HepG2 (cell line): ENCODE results near the gene MS4A14. TPM values are rescaled to one million over a fixed set of nuclear protein-coding genes. Genes with fewer than 3 reads are reported as not detected.

ENCODE experiments used
- ATAC-seq: fragments of 200-7000 bp; cut with Tn5 transposase; 3 replicates; pipeline ENCODE4 v1.9.1; 2020; ENCODE audit warnings: mild to moderate bottlenecking, moderate library complexity
- BruUV-seq: library from RNA; stranded (reverse); fragments of 400-500 nt; replicated peaks from 2 replicates; lab custom pipeline; 2021; lab: Mats Ljungman, UMichigan
- CTCF ChIA-PET: fragments of 300-600 bp; formaldehyde crosslinking; extraction: SDS; loops from one replicate; lab custom pipeline; 2021; ENCODE audit warnings: low total read pairs, inconsistent platforms, low intra/inter-chr PET ratio; lab: Yijun Ruan, JAX
- POLR2A ChIA-PET: fragments of 350-600 bp; sonication (Branson Sonifier 250); formaldehyde crosslinking; loops from one replicate; lab custom pipeline; 2020; ENCODE audit warnings: antibody characterized with exemption, inconsistent platforms; lab: Yijun Ruan, JAX
- DNase-seq: peaks from one replicate; pipeline ENCODE4 v3.0.0-alpha.2; 2015; ENCODE audit warnings: low spot score
- FAIRE-seq: peaks from 3 replicates; lab custom pipeline; 2011; peaks lifted over from hg19 to GRCh38; lab: Jason Lieb, UNC
- H2AFZ ChIP-seq: one replicate; pipeline ENCODE4 v1.6.1; 2011; ENCODE audit warnings: low read length, inconsistent platforms
- H3K27ac ChIP-seq: fragments of 300-600 bp; 3 replicates; pipeline ENCODE4 v1.8.0; 2011; ENCODE audit warnings: mixed run types, mild to moderate bottlenecking, mixed read lengths, low read length, inconsistent platforms; ENCODE audit not compliant: insufficient read depth; ENCODE audit errors: extremely low read length
- H3K27me3 ChIP-seq, 2 experiments: fragments of 200-600 bp in 1 of 2; 2 replicates in 1 of 2; 3 replicates in 1 of 2; pipeline versions ENCODE4 v1.6.0 to v1.8.0; 2011; ENCODE audit warnings: low read length in 2 of 2, mild to moderate bottlenecking in 2 of 2, moderate library complexity in 2 of 2, inconsistent platforms in 1 of 2; ENCODE audit not compliant: insufficient read depth in 2 of 2, control insufficient read depth in 1 of 2
- H3K36me3 ChIP-seq, 2 experiments: fragments of 200-600 bp in 1 of 2; replicated peaks in 1 of 2; 2 replicates in 1 of 2; 3 replicates in 1 of 2; pipeline versions ENCODE4 v1.5.1 to v1.8.0; 2011; ENCODE audit warnings: low read length in 2 of 2, inconsistent platforms in 1 of 2; ENCODE audit not compliant: insufficient read depth in 2 of 2, control insufficient read depth in 1 of 2
- H3K4me1 ChIP-seq: 2 replicates; pipeline ENCODE4 v1.5.1; 2012; ENCODE audit warnings: low read length, inconsistent platforms; ENCODE audit not compliant: insufficient read depth
- H3K4me2 ChIP-seq: 2 replicates; pipeline ENCODE4 v1.6.0; 2011; ENCODE audit warnings: low read depth, low read length, inconsistent platforms
- H3K4me3 ChIP-seq, 3 experiments: fragments of 200-600 bp in 1 of 3; sonication (generic), shearing (Covaris generic) in 1 of 3; replicated peaks in 1 of 3; 2 replicates each; pipeline ENCODE4 v1.5.1; 2011 to 2016; ENCODE audit warnings: low read length in 3 of 3, inconsistent platforms in 2 of 3, low read depth in 2 of 3, mild to moderate bottlenecking in 2 of 3, control low read depth in 1 of 3, mixed read lengths in 1 of 3; ENCODE audit not compliant: insufficient read depth in 1 of 3
- H3K79me2 ChIP-seq: one replicate; pipeline ENCODE4 v1.6.1; 2011; ENCODE audit warnings: low read length, inconsistent platforms; ENCODE audit not compliant: insufficient read depth
- H3K9ac ChIP-seq: 2 replicates; pipeline ENCODE4 v1.6.0; 2011; ENCODE audit warnings: mild to moderate bottlenecking, low read depth, low read length, inconsistent platforms; ENCODE audit not compliant: insufficient read depth
- H3K9me3 ChIP-seq: 2 replicates; pipeline ENCODE4 v1.5.1; 2012; ENCODE audit warnings: mild to moderate bottlenecking, low read length
- H4K20me1 ChIP-seq: 2 replicates; pipeline ENCODE4 v1.6.0; 2011; ENCODE audit warnings: inconsistent platforms, mild to moderate bottlenecking, low read length, moderate library complexity; ENCODE audit not compliant: insufficient read depth
- EZH2 ChIP-seq: conservative IDR thresholded peaks from 2 replicates; pipeline ENCODE4 v1.6.1; 2012; ENCODE audit warnings: mild to moderate bottlenecking, low read depth, low read length, moderate library complexity
- HHEX ChIP-seq: IDR thresholded peaks from 2 replicates; pipeline ENCODE4 v1.6.1; 2016; ENCODE audit warnings: control low read depth
- HIVEP1 ChIP-seq: sonication (generic); formaldehyde crosslinking; IDR thresholded peaks from 2 replicates; pipeline ENCODE4 v1.4.0; 2020; ENCODE audit warnings: mild to moderate bottlenecking, missing genetic modification reagents
- HMG20A ChIP-seq: IDR thresholded peaks from 2 replicates; pipeline ENCODE4 v1.6.1; 2016; ENCODE audit warnings: borderline replicate concordance
- HNRNPUL1 ChIP-seq: fragments of 200-400 bp; formaldehyde crosslinking; IDR thresholded peaks from 2 replicates; pipeline ENCODE4 v1.6.1; 2017; ENCODE audit warnings: low read depth, mild to moderate bottlenecking, low read length, moderate library complexity
- JDP2 ChIP-seq: sonication (generic); formaldehyde crosslinking; IDR thresholded peaks from 2 replicates; pipeline ENCODE4 v1.8.1; 2022; ENCODE audit warnings: missing genetic modification reagents, borderline replicate concordance
- MBNL3 ChIP-seq: fragments of 250-450 bp; sonication (Bioruptor Pico); conservative IDR thresholded peaks from 2 replicates; pipeline ENCODE4 v1.8.0; 2022; ENCODE audit warnings: mild to moderate bottlenecking, inconsistent platforms
- NR2F1 ChIP-seq, 2 experiments: fragments of 450-650 bp in 1 of 2; formaldehyde crosslinking in 1 of 2; IDR thresholded peaks; 2 replicates each; pipeline versions ENCODE4 v1.5.0 to v1.6.1; 2016 to 2020; ENCODE audit warnings: mild to moderate bottlenecking in 1 of 2, missing compliant biosample characterization in 1 of 2, missing genetic modification reagents in 1 of 2, moderate library complexity in 1 of 2
- SIN3B ChIP-seq: fragments of 150-350 bp; IDR thresholded peaks from 2 replicates; pipeline ENCODE4 v1.6.1; 2014; ENCODE audit warnings: low read length
- SOX13 ChIP-seq, 3 experiments: fragments of 450-650 bp in 1 of 3; sonication (generic) in 1 of 3; formaldehyde crosslinking in 1 of 3; IDR thresholded peaks in 2 of 3; conservative IDR thresholded peaks in 1 of 3; 2 replicates each; pipeline versions ENCODE4 v1.5.0 to v1.6.1; 2016 to 2020; ENCODE audit warnings: antibody characterized with exemption in 1 of 3, mild to moderate bottlenecking in 1 of 3, missing compliant biosample characterization in 1 of 3, missing genetic modification reagents in 1 of 3, moderate library complexity in 1 of 3
- XRCC5 ChIP-seq: fragments of 200-400 bp; formaldehyde crosslinking; optimal IDR thresholded peaks from 2 replicates; pipeline ENCODE3; 2017; ENCODE audit warnings: mild to moderate bottlenecking, low read length
- ZBTB38 ChIP-seq: sonication (generic); formaldehyde crosslinking; IDR thresholded peaks from 2 replicates; pipeline ENCODE4 v1.5.1; 2020; ENCODE audit warnings: mild to moderate bottlenecking, missing genetic modification reagents
- ZNF256 ChIP-seq: sonication (generic); formaldehyde crosslinking; conservative IDR thresholded peaks from 2 replicates; pipeline ENCODE4 v1.4.0; 2020; ENCODE audit warnings: missing genetic modification reagents
- ZNF790 ChIP-seq: sonication (generic); formaldehyde crosslinking; IDR thresholded peaks from 2 replicates; pipeline ENCODE4 v1.8.0; 2022; ENCODE audit warnings: missing genetic modification reagents, mild to moderate bottlenecking, borderline replicate concordance
- in situ Hi-C: cut with HindIII; loops from 2 replicates; pipeline ENCODE4 v1.10.0; 2017; ENCODE audit warnings: low pct_unique_long_range_greater_than_20kb; ENCODE audit not compliant: extremely low pct_ligation_motif_present
- intact Hi-C: fragments of 100-400 bp; cut with micrococcal nuclease; formaldehyde crosslinking; loops from one replicate; pipeline ENCODE4 v1.10.0; 2022; ENCODE audit not compliant: unreplicated experiment
- polyA plus RNA-seq, 8 experiments: library from polyadenylated mRNA; depleted of rRNA in 3 of 8; stranded (reverse) in 7 of 8; unstranded in 1 of 8; fragments of >200 nt; fragmentation: Illumina TruSeq in 4 of 8; extraction: Trizol in 4 of 8; gene quantifications; 2 replicates each; pipeline versions ENCODE4 v1.2.1 to v1.2.3, GENCODE V29; 2011 to 2016; ENCODE audit warnings: low read depth in 4 of 8, missing spikeins in 1 of 8, mixed read lengths in 1 of 8; ENCODE audit not compliant: insufficient read depth in 1 of 8
- total RNA-seq, 5 experiments: library from RNA; depleted of rRNA; stranded (reverse); fragments of >200 nt; fragmentation: Illumina TruSeq; extraction: Trizol; gene quantifications; 2 replicates each; pipeline ENCODE4 v1.2.3, GENCODE V29; 2016; ENCODE audit warnings: low read depth in 1 of 5
- TF ChIP-seq, protein P1 (sequence below): IDR thresholded peaks from 2 replicates; pipeline ENCODE4 v1.6.1; 2016; ENCODE audit warnings: control low read depth
- TF ChIP-seq, protein P2 (sequence below): sonication (generic); formaldehyde crosslinking; IDR thresholded peaks from 2 replicates; pipeline ENCODE4 v1.5.1; 2020; ENCODE audit warnings: mild to moderate bottlenecking, missing genetic modification reagents, borderline replicate concordance
- TF ChIP-seq, protein P3 (sequence below): sonication (generic); formaldehyde crosslinking; IDR thresholded peaks from 2 replicates; pipeline ENCODE4 v1.5.0; 2020; ENCODE audit warnings: mild to moderate bottlenecking, missing genetic modification reagents
- TF ChIP-seq, protein P4 (sequence below): sonication (generic); formaldehyde crosslinking; IDR thresholded peaks from 2 replicates; pipeline ENCODE4 v1.9.0; 2021; ENCODE audit warnings: missing genetic modification reagents, mild to moderate bottlenecking, borderline replicate concordance
- TF ChIP-seq, protein P5 (sequence below): sonication (generic); formaldehyde crosslinking; IDR thresholded peaks from 2 replicates; pipeline ENCODE4 v1.4.0; 2020; ENCODE audit warnings: missing genetic modification reagents

Gene MS4A14
- total and polyA plus RNA-seq, 2 of the 13 experiments (the other 11 are each of a cell fraction or from before 2014, with no cell fraction given), result not detected

DNA sequence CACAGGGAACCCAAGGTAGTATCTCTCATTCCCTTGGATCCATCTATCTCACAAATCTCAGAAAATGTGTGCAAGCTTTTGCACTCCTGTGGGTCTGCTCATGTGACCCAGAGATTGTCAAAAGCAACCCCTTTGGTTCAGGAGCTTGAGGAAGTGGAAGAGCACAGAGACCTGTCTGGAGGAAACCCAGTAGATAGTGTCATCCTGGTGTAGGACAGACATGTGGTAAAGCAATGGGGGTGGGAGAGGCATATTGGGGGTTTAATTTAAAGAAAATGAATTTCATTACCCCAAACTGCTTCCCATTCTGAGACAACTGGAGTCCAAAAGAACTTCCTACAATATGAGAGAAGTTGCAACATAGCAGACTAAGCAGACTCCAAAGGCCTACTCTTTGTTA is 5.8 kb upstream of the MS4A14 start:
- POLR2A ChIA-PET, result no interaction called here
- H3K9me3 ChIP-seq, result no peaks in the 10 kb centered on the region
- no peak overlapping the region for H3K27ac ChIP-seq
- CTCF ChIA-PET, result no interaction called here
- no peaks in the 10 kb centered on the region for H3K27me3 ChIP-seq
- in situ Hi-C loops, result no loop called here
- FAIRE-seq, result no peak
- H3K79me2 ChIP-seq, result no peaks in the 10 kb centered on the region
- H3K4me1 ChIP-seq, result no peaks in the 10 kb centered on the region
- H3K4me3 ChIP-seq, result no peak overlapping the region
- ATAC-seq, result no peak
- intact Hi-C loops, result no loop called here
- BruUV-seq, result no TSS peak
- H3K36me3 ChIP-seq, result no peaks in the 10 kb centered on the region
- no peak overlapping the region for H3K4me2 ChIP-seq
- TF ChIP-seq HIVEP1, result no peak
- TF ChIP-seq SIN3B, result no peak
- TF ChIP-seq, protein P1, sequence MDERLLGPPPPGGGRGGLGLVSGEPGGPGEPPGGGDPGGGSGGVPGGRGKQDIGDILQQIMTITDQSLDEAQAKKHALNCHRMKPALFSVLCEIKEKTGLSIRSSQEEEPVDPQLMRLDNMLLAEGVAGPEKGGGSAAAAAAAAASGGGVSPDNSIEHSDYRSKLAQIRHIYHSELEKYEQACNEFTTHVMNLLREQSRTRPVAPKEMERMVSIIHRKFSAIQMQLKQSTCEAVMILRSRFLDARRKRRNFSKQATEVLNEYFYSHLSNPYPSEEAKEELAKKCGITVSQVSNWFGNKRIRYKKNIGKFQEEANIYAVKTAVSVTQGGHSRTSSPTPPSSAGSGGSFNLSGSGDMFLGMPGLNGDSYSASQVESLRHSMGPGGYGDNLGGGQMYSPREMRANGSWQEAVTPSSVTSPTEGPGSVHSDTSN, result no peak
- TF ChIP-seq XRCC5, result no peak
- no peak for TF ChIP-seq ZNF256
- no peak for TF ChIP-seq ZNF790 (CRISPR knock-in tag)
- TF ChIP-seq MBNL3, result no peak
- TF ChIP-seq JDP2, result no peak
- TF ChIP-seq HNRNPUL1, result no peak
- TF ChIP-seq SOX13 (IDR thresholded peaks at IDR 0.05), result no peak
- no peak for TF ChIP-seq SOX13 (CRISPR knock-in tag; conservative IDR thresholded peaks at IDR 0.05 in 1 of 2, IDR thresholded peaks at IDR 0.05 in 1 of 2)
- TF ChIP-seq, protein P2, sequence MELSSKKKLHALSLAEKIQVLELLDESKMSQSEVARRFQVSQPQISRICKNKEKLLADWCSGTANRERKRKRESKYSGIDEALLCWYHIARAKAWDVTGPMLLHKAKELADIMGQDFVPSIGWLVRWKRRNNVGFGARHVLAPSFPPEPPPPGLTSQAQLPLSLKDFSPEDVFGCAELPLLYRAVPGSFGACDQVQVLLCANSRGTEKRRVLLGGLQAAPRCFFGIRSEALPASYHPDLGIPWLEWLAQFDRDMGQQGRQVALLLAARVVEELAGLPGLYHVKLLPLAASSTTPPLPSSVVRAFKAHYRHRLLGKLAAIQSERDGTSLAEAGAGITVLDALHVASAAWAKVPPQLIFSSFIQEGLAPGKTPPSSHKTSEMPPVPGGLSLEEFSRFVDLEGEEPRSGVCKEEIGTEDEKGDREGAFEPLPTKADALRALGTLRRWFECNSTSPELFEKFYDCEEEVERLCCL (CRISPR knock-in tag), result no peak
- no peak for TF ChIP-seq HHEX (CRISPR knock-in tag)
- TF ChIP-seq ZBTB38 (CRISPR knock-in tag), result no peak
- TF ChIP-seq, protein P3, sequence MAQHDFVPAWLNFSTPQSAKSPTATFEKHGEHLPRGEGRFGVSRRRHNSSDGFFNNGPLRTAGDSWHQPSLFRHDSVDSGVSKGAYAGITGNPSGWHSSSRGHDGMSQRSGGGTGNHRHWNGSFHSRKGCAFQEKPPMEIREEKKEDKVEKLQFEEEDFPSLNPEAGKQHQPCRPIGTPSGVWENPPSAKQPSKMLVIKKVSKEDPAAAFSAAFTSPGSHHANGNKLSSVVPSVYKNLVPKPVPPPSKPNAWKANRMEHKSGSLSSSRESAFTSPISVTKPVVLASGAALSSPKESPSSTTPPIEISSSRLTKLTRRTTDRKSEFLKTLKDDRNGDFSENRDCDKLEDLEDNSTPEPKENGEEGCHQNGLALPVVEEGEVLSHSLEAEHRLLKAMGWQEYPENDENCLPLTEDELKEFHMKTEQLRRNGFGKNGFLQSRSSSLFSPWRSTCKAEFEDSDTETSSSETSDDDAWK (CRISPR knock-in tag), result no peak
- TF ChIP-seq, protein P4, sequence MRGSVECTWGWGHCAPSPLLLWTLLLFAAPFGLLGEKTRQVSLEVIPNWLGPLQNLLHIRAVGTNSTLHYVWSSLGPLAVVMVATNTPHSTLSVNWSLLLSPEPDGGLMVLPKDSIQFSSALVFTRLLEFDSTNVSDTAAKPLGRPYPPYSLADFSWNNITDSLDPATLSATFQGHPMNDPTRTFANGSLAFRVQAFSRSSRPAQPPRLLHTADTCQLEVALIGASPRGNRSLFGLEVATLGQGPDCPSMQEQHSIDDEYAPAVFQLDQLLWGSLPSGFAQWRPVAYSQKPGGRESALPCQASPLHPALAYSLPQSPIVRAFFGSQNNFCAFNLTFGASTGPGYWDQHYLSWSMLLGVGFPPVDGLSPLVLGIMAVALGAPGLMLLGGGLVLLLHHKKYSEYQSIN, result no peak
- no peak for TF ChIP-seq HMG20A (CRISPR knock-in tag)
- TF ChIP-seq NR2F1 (CRISPR knock-in tag; IDR thresholded peaks at IDR 0.05), result no peak
- TF ChIP-seq, protein P5, sequence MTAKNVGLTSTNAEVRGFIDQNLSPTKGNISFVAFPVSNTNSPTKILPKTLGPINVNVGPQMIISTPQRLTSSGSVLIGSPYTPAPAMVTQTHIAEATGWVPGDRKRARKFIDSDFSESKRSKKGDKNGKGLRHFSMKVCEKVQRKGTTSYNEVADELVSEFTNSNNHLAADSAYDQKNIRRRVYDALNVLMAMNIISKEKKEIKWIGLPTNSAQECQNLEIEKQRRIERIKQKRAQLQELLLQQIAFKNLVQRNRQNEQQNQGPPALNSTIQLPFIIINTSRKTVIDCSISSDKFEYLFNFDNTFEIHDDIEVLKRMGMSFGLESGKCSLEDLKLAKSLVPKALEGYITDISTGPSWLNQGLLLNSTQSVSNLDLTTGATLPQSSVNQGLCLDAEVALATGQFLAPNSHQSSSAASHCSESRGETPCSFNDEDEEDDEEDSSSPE, result no peak
- TF ChIP-seq EZH2, result no peak
- no peak for DNase-seq
- no peak overlapping the region for H3K9ac ChIP-seq
- no peaks in the 10 kb centered on the region for H4K20me1 ChIP-seq
- no peak overlapping the region for H2AFZ ChIP-seq
